GM21619 (cell line): ENCODE results near the gene CCDC14.
"Not testable (repeated sequence)": the region's sequence is repeated elsewhere in the genome, so short reads cannot be mapped to it uniquely, and the experiment has no call there.

ENCODE experiments used
- ATAC-seq: cut with Tn5 transposase; IDR thresholded peaks from one replicate; pipeline ENCODE4 v1.9.1; 2021; ENCODE audit not compliant: unreplicated experiment

Gene CCDC14

DNA sequence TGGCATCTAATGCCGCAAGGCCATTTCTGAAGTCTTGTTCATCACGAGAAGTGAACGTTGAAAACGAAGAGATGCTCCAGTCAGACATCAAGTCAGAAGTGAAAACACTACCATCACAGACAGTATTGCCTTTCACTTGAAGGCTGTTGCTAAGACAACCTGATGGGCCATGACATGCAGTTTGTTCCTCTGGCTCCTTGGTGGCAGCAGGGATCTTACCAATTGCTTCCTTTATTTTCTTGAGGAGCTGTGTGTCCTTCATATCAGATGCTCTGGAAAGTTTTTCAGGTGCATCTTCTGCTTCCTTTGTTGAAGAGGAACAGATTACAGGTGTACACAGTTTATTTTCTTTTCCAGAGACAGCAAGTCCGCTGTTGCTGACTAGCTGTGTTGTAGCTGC is 46.2 kb downstream of the CCDC14 start:
- ATAC-seq, result no peak

GRCh38 chr3:123909785-123910184 is 51.2 kb downstream of the CCDC14 start:
- peak; percentile 81 for ATAC-seq

DNA sequence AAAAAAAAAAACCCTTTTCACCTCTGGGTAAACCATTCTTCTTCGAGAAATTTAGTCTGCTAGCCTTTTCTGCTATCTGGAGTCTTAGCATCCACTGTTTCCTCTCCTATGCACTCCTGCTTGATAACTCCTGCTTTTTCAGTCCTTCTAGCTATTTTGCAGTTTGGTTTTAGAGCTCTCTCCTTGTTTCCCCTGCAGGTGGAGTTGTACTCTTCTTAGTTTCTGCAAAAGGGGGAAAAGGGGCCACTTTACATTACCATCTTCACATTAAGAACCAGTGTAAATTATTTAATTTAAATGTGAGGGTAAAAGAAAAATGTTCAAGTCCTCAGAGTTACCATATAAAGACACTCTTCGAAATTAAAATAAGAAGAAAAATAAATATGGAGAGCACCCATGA is 53.3 kb downstream of the CCDC14 start:
- no peak for ATAC-seq

GRCh38 chr3:123899300-123899865 is 61.6 kb downstream of the CCDC14 start:
- no peak for ATAC-seq

DNA sequence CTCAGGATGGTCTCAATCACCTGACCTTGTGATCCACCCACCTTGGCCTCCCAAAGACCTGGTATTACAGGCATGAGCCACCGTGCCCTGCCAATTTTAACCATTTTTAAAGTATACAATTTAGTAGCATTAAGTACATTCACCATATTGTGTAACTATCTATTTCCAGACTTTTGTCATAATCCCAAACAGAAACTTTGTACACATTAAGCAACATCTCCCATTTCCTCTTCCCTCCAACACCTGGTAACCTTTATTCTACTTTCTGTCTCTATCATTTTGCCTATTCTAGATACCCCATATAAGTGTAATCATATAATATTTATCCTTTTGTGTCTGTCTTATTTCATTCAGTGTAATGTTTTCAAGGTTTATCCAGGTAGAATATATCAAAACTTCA is 68.0 kb downstream of the CCDC14 start:
- ATAC-seq, result no peak

DNA sequence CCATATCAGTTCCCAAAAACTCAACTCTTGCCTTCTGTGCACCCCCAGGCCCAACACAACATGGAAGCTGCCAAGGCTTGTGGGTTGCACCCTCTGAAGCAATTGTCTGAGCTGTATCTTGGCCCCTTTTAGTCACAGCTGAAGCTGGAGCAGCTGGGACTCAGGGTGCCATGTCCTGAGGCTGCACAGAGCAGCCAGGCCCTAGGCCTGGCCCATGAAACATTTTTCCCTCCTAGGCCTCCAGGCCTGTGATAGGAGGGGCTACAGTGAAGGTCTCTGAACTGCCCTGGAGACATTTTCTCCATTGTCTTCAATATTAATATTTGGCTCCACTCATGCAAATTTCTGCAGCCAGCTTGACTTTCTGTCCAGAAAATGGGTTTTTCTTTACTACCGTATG is 68.8 kb downstream of the CCDC14 start:
- ATAC-seq, result no peak

GRCh38 chr3:123890991-123891390 is 70.0 kb downstream of the CCDC14 start:
- ATAC-seq, result not testable (repeated sequence)

DNA sequence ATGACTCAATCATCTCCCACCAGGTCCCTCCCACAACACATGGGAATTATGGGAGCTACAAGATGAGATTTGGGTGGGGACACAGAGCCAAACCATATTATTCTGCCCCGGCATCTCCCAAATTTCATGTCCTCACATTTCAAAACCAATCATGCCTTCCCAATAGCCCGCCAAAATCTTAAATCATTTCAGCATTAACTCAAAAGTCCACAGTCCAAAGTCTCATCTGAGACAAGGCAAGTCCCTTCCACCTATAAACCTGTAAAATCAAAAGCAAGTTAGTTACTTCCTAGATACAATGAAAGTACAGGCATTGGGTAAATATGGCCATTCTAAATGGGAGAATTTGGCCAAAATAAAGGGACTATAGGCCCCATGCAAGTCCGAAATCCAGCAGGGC is 70.9 kb downstream of the CCDC14 start:
- not testable (repeated sequence) for ATAC-seq

DNA sequence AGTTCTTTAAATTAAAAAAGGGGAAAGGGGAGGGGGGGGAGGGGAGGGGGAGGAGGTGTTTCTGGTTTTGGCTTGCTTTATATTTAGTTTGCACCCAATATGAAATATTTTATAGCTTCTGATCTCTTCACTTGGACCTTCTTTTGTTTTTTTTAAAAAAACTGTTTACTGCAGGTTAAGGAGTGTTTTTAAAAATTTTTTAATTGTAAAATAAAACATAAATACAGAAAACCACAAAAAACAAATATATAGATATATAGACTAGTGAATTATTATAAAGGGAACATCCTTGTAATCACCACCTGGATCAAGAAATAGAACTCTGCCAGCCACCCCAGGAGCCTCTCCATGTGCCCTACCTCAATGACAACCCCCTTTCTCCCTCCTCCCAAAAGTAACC is 76.0 kb downstream of the CCDC14 start:
- ATAC-seq, result no peak

GRCh38 chr3:123884203-123884831 is 76.7 kb downstream of the CCDC14 start, which contains the start of gene MYLK:
MYLK (minus strand) TSS chr3:123884332; CDS start chr3:123793841, 90,491 bp downstream.
- no peak for ATAC-seq

GRCh38 chr3:123883701-123884202 is 77.3 kb downstream of the CCDC14 start:
- no peak for ATAC-seq

GRCh38 chr3:123883111-123883510 is 77.9 kb downstream of the CCDC14 start:
- no peak for ATAC-seq

GRCh38 chr3:123881771-123882170 is 79.3 kb downstream of the CCDC14 start:
- no peak for ATAC-seq

DNA sequence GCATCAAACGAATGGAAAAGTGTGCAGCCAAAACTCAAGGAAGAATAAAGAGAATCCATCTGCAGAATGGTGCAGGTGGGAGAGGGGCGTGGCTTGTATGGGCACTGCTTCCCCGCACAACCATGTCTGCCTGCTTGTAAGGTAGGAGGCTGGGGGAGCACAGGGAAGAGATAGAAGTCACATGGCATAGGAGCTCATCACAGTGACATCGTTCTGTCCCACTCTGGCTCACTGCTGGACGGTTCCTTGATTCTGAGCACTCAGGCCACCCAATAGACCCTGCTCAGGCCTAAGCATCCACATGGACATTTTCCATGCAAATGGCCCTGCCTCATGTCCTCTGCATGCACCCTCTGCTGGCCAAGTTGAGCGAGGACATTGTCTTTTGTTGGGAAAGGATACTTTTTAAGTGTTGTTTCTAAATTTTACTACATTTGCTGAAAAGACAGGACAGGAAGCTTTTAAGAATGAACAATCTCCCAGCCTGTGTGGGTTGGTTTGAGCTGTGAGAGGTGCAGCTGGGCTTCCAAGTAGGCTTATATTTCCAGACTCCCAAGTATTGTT is 79.9 kb downstream of the CCDC14 start:
- ATAC-seq, result no peak

- ATAC-seq, result no peak
These were observed 82.2 kb downstream of the CCDC14 start for GRCh38 chr3:123878807-123879206.

GRCh38 chr3:123877965-123878364 is 83.1 kb downstream of the CCDC14 start:
- no peak for ATAC-seq

GRCh38 chr3:123877466-123877865 is 83.6 kb downstream of the CCDC14 start:
- no peak for ATAC-seq

- no peak for ATAC-seq
These were observed 84.2 kb downstream of the CCDC14 start for GRCh38 chr3:123876858-123877257.

- no peak for ATAC-seq
These were observed 88.4 kb downstream of the CCDC14 start for GRCh38 chr3:123872621-123873020.

- ATAC-seq, result no peak
These were observed 89.1 kb downstream of the CCDC14 start for GRCh38 chr3:123871946-123872345.

GRCh38 chr3:123870033-123870432 is 91.0 kb downstream of the CCDC14 start:
- ATAC-seq, result no peak

DNA sequence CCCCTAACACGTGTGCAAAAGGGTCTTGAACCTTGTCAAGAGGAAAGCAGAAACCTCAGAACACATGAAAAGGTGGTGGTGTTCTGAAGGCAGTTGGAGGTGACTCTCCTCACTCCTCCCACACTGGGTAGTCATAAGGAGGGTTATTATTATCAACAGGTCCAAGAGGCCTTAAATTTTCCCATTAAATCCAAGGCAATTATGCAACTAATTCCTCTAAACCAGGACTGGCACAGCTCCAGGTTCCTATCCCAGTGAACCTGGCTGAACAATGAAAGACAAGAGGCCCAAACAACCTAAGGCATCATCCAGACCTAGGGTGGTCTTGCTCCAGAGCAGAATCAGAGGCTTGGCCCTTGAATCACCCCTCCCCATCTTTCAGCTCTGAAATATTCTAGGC is 91.9 kb downstream of the CCDC14 start:
- ATAC-seq, result no peak
